SK-MEL-5 (cell line): Measurements from ENCODE around the gene RDM1. TPM values are rescaled to one million over a fixed set of nuclear protein-coding genes. Genes with fewer than 3 reads are reported as not detected.
A peak's percentile ranks its signal among the peaks of the same experiment; 100 is the strongest.
"Not testable (repeated sequence)": the region's sequence is repeated elsewhere in the genome, so short reads cannot be mapped to it uniquely, and the experiment has no call there.

Experiments
- DNase-seq: peaks from one replicate; pipeline ENCODE4 v3.0.0-alpha.2; 2016; ENCODE audit warnings: low read depth, low spot score
- in situ Hi-C: cut with HindIII; loops from 2 replicates; pipeline ENCODE4 v1.10.0; 2016; ENCODE audit warnings: low sequenced_read_pairs, high pct_unique_total_duplicates, low pct_unique_long_range_greater_than_20kb
- total RNA-seq: library from RNA; depleted of rRNA; stranded (reverse); fragments of >200 nt; shearing (Covaris generic); gene quantifications from 2 replicates; pipeline ENCODE4 v1.2.3, GENCODE V29; 2014

RDM1 gene
- total RNA-seq, 1 experiment from 2014 or later, result 0.40 TPM

DNA sequence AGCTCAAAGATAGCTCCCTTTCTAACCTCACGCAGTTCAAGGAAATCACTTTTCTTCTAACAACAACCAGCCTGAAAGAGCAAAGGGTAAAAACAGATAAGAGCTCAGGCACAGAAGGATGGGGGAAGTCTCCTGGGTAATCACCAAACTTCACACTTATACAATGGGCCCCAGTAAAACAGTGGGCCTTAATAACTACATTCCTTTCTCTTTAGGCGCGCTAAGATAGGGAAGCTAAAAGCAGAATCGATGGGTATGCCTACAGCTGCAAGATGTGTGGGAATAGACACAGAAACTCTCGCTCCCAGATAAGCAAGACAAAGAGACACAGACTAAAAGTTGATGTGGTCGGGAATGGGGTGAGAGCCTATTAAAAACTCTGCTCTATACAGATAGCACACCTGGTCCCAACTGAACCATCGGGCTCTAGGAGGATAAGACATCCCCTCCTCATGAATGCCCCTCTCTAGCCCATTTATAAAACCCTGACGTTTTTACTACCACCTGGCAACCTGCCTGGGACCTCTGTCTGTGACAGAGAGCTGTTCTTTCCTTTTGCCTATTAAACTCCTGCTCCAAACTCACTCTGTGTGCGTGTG, 12.1 kb upstream of the RDM1 start:
- in situ Hi-C loops, result no loop called here
- DNase-seq, result no peak

DNA sequence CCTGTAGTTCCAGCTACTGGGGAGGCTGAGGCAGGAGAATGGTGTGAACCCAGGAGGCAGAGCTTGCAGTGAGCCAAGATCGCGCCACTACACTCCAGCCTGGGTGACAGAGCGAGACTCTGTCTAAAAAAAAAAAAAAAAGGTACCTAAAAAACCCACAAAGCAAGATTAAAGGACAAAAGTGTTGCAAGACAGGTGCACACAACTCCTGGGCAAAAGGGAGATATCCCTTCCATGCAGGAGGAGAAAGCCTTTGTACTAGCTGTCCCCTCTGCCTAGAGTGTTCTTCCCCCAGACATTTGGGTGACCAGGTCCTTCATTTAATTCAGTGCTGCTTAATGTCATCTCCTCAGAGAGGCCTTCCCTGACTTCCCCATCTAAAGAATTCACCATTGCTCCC, 7.9 kb upstream of the RDM1 start:
- DNase-seq, in situ Hi-C loops: not testable (repeated sequence)

DNA sequence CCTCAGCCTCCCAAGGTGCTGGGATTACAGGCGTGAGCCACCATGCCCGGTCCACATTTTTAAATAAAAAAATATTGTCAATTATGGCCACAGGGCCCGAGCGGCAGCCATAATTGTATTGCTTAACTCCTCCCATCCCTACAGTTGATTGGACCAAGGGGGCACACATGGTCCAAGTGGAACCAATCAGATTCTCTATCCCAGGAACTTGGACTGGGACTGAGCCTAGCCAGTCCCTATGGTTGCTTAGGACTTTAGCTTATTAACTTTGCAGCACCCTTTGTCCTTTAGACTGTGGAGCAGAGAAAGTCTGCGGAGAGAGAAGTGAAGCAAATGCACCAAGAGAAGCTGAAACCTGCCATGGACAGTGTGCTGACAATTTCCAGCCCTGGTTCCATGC, 5.5 kb upstream of the RDM1 start:
- in situ Hi-C loops, result no loop called here
- no peak for DNase-seq

DNA sequence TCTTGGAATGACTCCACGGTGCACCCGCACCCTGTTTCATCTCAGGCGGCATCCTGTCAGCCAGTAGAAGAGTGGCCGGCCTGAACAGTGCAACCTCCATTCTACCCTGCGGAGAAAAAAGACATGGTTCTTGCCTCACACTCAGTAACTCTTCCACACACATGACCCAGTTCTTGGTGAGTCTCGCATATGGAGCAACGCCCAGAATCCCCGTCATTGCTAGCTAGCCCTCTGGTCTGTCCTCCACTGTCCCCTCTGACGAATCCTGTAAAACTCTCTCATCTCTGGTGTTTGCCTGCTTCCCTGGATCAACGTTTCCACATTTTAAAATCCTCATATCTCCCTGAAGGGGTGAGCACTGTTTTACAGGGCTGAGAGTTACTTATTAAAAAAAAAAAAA, 4.2 kb upstream of the RDM1 start:
- in situ Hi-C loops, result no loop called here
- DNase-seq, result no peak

DNA sequence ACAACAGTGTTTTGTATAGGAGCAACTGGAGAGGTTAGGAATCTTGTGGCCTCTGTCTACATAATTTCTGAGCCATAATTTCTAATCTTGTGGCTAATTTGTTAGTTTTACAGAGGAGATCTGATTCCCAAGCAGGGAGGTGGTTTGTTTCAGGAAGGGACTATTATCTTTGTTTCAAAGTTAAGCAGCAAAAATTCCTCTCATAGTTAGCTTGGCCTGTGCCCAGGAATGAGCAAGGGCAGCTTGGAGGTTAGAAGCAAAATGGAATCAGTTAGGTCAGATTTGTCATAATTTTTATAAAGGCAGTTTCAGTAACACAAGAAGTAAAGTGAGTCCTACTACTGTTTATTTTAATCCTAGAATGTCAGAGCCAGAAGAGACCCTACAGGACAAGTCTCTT, 2.0 kb upstream of the RDM1 start:
- DNase-seq, result no peak
- in situ Hi-C loops, result no loop called here

DNA sequence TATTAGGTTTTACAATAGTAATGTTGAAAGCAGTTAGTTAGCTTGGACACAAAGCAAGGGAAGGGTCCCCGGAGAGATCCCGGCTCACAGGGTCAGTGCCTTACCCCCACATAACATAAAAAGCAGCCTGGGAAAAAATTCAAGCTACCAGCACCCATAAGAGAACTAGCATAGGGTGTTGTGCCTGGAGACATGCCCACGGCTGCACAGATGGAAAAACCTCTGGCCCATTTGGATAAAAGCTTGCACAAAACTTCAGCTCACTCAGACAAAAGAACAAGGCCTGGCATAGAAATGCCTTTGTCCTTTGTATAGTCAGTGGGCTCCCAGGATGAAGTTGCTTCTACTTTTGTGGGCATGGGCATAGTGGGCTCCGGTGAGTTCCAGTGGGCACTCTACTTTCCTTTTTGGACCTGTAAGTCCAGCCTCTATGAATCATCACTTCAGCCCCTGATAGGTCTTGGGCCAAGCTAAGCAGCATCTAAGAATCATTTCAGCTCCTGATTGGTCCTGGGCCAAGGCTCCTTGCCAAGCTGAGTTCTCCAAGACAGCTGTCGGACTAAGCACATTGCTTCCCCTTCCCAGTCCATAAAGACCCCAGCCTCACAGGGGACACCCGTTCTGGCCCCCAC, 1.3 kb upstream of the RDM1 start:
- DNase-seq, result peak; percentile 21
- in situ Hi-C loops, result no loop called here

DNA sequence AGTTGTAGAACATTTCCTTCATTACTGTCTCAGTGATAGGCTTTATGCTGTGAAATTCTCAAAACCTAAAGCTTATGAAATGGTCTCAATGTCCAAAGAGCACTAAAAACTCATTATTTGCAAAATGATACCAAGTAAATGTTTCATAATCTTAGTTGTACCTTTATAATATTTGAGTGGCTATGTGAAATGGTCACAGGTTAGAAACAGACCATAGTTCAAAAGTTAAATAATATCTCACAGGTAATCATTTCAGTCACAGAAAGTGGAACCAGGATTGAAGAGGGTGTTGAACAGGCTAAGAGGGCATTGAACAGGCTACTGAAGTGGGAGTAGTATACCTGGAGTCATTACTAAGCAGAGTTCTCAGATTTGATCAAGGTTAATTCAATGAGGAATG, 2.9 kb downstream of the RDM1 start:
- DNase-seq, result no peak
- in situ Hi-C loops, result no loop called here

DNA sequence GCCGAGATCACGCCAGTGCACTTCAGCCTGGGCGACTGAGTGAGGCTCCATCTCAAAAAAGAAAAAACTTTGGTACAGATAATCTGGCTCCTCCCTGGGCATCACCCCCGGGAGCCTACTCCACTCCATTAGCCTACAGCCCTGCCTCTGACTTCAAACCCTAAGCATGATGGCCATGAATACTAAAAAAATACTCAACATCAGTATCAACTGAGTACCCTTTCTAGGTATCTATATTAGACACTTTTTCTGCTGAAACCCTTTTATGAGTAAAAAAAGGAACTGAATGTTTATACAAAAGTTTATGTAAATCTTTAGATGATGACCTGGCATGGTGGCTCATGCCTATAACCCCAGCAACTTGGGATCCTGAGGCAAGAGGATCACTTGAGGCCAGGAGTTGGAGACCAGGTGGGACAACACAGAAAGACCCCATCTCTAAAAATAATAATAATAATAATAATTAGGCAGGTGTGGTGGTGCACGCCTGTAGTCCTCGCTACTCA, 6.9 kb downstream of the RDM1 start:
- in situ Hi-C loops, result no loop called here
- DNase-seq, result no peak

DNA sequence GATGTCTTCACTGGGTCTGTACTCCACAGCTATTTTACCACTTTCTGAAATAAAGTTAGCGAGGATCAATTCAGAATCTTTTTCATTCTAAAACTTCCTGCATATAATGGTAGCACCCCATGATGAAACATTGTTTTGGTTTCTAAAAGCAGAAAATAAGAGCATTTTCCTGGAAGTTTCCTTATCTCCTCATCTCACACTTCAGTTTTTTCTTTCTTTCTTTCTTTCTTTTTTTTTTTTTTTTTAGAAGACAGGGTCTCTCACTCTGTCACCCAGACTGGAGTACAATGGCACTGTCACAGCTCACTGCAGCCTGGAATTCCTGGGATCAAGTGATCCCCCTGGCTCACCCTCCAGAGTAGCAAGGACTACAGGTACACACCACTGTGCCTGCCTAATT, 10.3 kb downstream of the RDM1 start:
- DNase-seq, result no peak
- in situ Hi-C loops, result no loop called here

DNA sequence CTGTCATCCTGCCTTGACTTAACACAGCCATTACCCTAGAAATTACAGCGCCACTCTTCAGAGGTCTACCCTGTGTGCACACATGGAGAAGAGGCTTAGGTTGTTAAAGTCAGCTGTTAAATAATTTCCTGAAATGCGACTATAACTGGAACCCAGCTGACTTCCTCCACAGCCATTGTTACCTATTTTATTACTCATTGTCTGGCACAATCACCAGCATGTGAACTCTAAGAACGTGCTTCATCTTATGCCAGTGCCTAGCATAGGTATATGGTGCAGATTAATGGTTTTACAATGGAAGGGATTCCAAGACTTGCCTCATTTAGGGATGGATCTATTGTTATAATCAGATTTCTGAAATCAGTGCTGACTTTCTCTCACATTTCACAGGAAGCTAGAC, 11.9 kb downstream of the RDM1 start:
- in situ Hi-C loops, result no loop called here

DNA sequence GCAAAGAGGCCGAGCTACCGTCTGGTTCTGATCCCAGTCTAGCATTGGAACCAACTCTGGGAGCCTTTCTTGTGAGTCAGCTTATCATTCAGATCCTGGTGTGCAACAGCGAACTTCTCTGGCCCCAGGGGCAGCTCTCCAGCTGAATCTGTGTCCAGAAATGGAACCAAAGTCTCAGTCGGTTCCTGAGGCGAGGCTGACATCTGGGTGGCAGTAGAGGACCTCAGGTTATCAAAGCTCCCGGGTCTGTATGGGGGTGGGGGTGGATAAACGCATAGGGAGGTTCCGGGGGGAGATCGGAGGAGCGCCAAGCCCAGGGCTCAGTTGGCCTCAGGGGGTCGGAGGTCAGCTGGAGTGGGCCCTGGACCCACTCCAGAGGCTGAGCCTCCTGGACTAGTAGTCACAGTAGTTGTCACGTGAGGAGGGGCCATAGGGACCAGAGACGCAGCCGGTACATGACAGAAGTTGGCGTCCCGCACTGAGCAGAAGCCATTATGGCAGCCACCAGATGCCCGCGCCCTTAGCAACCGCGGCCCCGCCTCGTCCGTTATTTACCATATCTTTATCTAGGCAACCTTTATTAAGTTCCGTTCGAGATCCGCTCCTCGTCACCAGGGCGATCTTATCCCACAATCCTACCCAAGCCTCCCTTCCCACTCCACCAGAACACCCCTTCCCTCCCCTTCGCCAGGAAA, 12.9 kb downstream of the RDM1 start:
- no peak for DNase-seq
- in situ Hi-C loops, result no loop called here

More for the DNA sequence above, 11.9 kb downstream of the RDM1 start:
- no peak for DNase-seq

DNA sequence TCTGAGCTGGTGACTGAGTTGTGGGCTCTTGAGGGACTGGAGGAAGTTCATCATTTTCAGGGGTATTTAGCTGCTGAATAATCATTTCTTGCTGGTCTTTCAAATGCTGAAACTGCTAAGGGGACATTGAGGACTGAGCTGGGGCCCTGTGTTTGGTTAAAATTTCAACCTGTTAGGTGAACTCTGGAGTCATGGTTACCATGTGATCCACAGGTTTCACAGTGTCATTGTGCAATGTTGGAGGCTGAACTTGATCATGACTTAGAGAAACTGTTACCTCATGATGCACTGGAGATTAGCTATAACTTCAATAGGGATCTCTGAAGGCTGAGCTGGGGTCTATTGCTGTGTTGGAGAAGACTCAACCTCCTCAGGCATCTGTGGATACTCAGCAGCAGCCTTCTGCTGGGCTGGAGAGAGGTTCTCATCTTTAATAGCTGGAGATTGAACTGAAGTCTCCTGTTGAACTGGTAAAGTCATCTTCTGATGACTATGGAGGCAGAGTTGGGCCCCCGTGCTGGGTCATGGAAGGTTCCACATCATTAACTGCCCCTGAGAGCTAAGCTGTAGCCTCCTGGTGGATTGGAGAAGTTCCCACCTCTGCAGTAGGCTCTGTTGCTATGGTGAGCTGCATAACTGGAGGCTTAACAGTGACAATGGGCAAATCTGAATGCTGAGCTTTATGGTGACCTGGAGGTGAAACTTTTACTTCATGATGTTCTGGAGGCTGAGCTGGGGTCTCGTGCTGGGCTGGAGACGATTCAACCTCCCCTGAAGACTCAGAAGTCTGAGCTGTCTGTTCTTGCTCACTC, 15.2 kb downstream of the RDM1 start:
- in situ Hi-C loops, result no loop called here
- DNase-seq, result no peak

DNA sequence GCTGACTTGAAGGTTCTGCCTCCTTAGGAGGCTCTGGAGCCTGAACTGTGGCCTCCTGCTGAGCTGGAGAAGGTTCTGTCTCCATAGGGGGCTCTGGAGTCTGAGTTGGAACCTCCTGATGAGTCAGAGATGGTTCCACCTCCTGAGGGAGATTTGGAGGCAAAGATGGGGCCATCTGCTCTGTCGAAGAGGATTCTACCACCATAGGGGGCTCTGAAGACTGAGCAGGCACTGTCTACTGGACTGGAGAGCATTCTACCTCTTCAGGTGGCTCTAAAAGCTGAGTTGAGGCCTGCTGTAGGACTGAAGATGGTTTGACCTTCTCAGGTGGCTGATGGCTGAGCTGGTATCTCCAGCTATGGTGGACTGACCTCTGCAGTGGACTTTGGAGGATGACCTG, 16.2 kb downstream of the RDM1 start:
- no peak for DNase-seq
- in situ Hi-C loops, result no loop called here

DNA sequence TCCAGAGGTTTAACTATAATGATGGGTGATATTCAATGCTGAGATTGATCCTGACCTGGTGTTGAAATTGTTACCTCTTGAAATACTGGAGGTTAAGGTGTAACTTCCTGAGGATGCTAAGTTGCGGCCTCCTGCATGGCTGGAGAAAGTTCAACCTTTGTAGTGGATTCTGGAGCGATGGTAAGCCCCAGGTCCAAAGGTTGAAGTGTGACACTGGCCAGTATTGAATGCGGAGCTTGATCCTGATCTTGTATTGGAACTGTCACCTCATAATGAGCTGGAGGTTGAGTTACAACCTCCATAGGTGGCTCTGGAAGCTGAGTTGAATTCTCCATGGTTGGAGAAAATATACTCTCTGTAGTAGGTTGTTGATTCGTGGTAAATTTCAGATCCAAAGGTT, 17.0 kb downstream of the RDM1 start:
- DNase-seq, result no peak
- in situ Hi-C loops, result no loop called here

DNA sequence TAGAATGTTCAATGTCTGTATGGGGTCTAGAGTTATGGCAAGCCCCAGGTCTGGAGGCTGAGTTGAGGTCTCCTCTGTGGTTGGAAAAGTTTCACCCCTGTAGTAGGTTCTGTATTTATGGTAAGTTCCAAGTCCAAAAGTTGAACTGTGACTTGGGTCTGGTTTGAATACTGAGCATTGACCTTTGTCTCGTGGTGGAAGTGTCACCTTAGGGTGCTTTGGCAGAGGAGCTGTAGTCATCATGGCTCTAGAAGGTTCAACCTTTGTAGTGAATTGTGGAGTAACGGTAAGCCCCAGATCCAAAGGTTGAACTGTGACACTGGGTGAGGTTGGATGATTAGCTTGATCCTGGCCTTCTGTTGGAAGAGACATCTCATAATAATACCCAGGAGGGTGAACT, 17.6 kb downstream of the RDM1 start:
- no peak for DNase-seq
- in situ Hi-C loops, result no loop called here

DNA sequence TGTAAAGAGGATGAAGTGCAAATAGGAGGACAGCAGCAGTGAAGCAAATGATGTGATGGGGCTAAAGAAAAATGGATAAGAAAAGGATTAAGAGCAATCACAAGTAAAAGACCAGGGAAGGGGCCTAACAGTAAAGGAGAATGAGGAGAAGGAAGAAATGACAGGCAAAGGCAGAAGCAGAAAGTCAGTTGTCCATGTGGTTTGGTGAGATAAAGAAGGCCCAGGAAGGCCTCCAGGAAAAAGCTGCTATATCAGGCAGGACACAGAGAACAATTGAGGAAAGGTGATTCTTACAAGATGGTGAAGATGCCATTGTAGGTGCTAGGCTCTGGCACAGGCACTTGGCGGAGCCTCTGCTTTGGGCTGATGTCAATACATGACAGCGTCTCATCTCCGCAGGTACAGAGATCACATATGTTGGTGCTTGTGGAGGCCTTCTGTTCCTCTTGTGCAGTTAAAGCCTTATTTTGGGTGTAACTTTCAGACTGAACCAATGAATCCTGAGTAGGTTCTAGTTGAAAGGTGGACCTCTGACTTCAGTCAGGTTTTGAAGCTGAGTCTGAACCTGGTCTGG, 18.1 kb downstream of the RDM1 start:
- in situ Hi-C loops, result no loop called here
- no peak for DNase-seq

DNA sequence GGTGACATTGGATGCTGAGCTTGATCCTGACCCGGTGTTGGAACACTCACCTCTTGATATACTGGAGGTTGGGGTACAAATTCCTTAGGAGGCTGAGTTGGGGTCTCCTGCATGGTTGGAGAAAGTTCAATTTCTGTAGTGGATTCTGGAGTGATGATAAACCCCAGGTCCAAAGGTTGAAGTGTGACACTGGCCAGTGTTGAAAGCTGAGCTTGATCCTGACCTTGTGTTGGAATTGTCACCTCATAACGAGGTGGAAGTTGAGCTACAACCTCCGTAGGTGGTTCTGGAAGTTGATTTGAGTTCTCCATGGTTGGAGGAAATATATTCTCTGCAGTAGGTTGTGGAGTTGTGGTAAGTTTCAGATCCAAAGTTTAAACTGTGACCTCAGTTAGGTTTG, 21.2 kb downstream of the RDM1 start:
- DNase-seq, result no peak
- in situ Hi-C loops, result no loop called here

DNA sequence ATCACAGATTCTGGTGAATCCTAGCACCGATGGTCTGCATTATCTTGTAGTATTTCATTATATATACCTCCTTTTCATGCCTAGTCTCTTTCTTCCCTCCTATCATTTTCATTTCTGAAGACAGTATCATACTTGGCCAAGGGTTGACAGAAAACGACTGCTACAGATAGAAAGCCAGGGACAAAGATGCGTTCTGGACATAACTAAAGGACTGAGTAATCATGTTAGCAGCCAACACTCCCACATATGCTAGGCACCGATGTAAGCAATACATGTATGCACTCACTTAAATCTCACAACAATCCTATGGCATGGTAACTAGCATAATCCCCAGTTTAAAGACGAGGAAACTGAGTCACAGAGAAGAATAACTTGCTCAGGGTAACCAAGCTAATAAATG, 22.9 kb downstream of the RDM1 start:
- in situ Hi-C loops, result no loop called here
- no peak for DNase-seq
